HG02798 (cell line): Measurements from ENCODE around the gene POMT1.

Experiments
- ATAC-seq: cut with Tn5 transposase; IDR thresholded peaks from one replicate; pipeline ENCODE4 v1.9.1; 2021; ENCODE audit warnings: mild to moderate bottlenecking; ENCODE audit not compliant: unreplicated experiment, poor library complexity

POMT1 gene

GRCh38 chr9:131476777-131477345, 25.9 kb upstream of the POMT1 start:
- no peak for ATAC-seq

- no peak for ATAC-seq
These were observed 25.4 kb upstream of the POMT1 start for GRCh38 chr9:131477367-131477766.

GRCh38 chr9:131477816-131478419, 24.8 kb upstream of the POMT1 start:
- no peak for ATAC-seq

GRCh38 chr9:131478421-131478868, 24.3 kb upstream of the POMT1 start:
- no peak for ATAC-seq

GRCh38 chr9:131478911-131479310, 23.8 kb upstream of the POMT1 start:
- ATAC-seq = no peak

- ATAC-seq = no peak
These were observed 22.5 kb upstream of the POMT1 start for GRCh38 chr9:131480258-131480657.

GRCh38 chr9:131481441-131482342, 21.0 kb upstream of the POMT1 start:
- ATAC-seq = no peak

- ATAC-seq = no peak
These were observed 20.2 kb upstream of the POMT1 start for GRCh38 chr9:131482343-131483006.

GRCh38 chr9:131483319-131484050, 19.2 kb upstream of the POMT1 start:
- ATAC-seq = no peak

- no peak for ATAC-seq
These were observed 18.7 kb upstream of the POMT1 start for GRCh38 chr9:131484051-131484445.

GRCh38 chr9:131484560-131485185, 18.0 kb upstream of the POMT1 start:
- ATAC-seq = no peak

- no peak for ATAC-seq
These were observed 17.5 kb upstream of the POMT1 start for GRCh38 chr9:131485206-131485605.

GRCh38 chr9:131485728-131486422, 16.8 kb upstream of the POMT1 start:
- no peak for ATAC-seq

- ATAC-seq = no peak
These were observed 15.7 kb upstream of the POMT1 start for GRCh38 chr9:131487001-131487400.

GRCh38 chr9:131487621-131488031, 15.1 kb upstream of the POMT1 start:
- no peak for ATAC-seq

GRCh38 chr9:131490514-131490913, 12.2 kb upstream of the POMT1 start:
- ATAC-seq = no peak

GRCh38 chr9:131491001-131491710, 11.6 kb upstream of the POMT1 start:
- no peak for ATAC-seq

GRCh38 chr9:131492070-131492469, 10.6 kb upstream of the POMT1 start:
- ATAC-seq = no peak
